Measurements from ENCODE around the gene CTNND1. TPM values are rescaled to one million over a fixed set of nuclear protein-coding genes. Genes with fewer than 3 reads are reported as not detected.

Gene CTNND1
- total and polyA plus RNA-seq, 9 of the 15 experiments (the other 6 are each of a cell fraction or from before 2014, with no cell fraction given), result 11.1 to 74.0 (median 43.3) TPM

- TF ChIP-seq ZBTB11 (CRISPR knock-in tag; IDR thresholded peaks at IDR 0.05), result peak in 1 of 3 experiments; percentile 76; a peak in 2 of 6 replicates
- TF ChIP-seq CAMTA2 (CRISPR knock-in tag; conservative IDR thresholded peaks at IDR 0.05), result no peak
- TF ChIP-seq CBFA2T2 (conservative IDR thresholded peaks at IDR 0.05), result no peak
- no peak for TF ChIP-seq SP1 (CRISPR knock-in tag; IDR thresholded peaks at IDR 0.05)
- TF ChIP-seq TFE3 (CRISPR knock-in tag; IDR thresholded peaks at IDR 0.05), result no peak
- TF ChIP-seq HMGN3 (IDR thresholded peaks at IDR 0.05; ENCODE audit: borderline replicate concordance, extremely low read depth, insufficient read length, low read depth, low read length), result no peak
- no peak for TF ChIP-seq CBFB (CRISPR knock-in tag; IDR thresholded peaks at IDR 0.05)
- TF ChIP-seq TCF7L2 (IDR thresholded peaks at IDR 0.05; ENCODE audit: low read depth, low read length), result no peak
- no peak for TF ChIP-seq RBM15 (IDR thresholded peaks at IDR 0.05; ENCODE audit: insufficient read depth, low read length)
- TF ChIP-seq ZNF263 (CRISPR knock-in tag; IDR thresholded peaks at IDR 0.05; ENCODE audit: borderline replicate concordance), result no peak
- peak; percentile 91 for TF ChIP-seq NBN (IDR thresholded peaks at IDR 0.05; ENCODE audit: low read depth)
- TF ChIP-seq PURB (CRISPR knock-in tag; IDR thresholded peaks at IDR 0.05; ENCODE audit: low read depth), result no peak
- TF ChIP-seq C11orf30 (IDR thresholded peaks at IDR 0.05; ENCODE audit: low read depth), result peak; percentile 53; the same call in 1 of the 2 replicates
- no peak for TF ChIP-seq THRA (IDR thresholded peaks at IDR 0.05)
- peak; percentile 9; the same call in 1 of the 2 replicates for TF ChIP-seq ZBTB12 (CRISPR knock-in tag; IDR thresholded peaks at IDR 0.05)
- no peak for TF ChIP-seq ATF1 (CRISPR knock-in tag; IDR thresholded peaks at IDR 0.05)
- peak; percentile 73 for TF ChIP-seq ATF1 (tag; IDR thresholded peaks at IDR 0.05)
- peak; percentile 92 to 93 for TF ChIP-seq MLLT1 (IDR thresholded peaks at IDR 0.05)
Observed at GRCh38 chr11:57761301-57762234, at the start of gene CTNND1 (continued).

Measured in K562 (cell line).